Measurements from ENCODE around the gene C17orf78.

Gene C17orf78

GRCh38 chr17:37368577-37368976 is 7.2 kb upstream of the C17orf78 start:
- no peak overlapping the region for H3K4me3 ChIP-seq (ENCODE audit: low read length)
- no peak for TF ChIP-seq CTCF (conservative IDR thresholded peaks at IDR 0.05; ENCODE audit: low read length)
- DNase-seq (ENCODE audit: low read depth): peak; percentile 60

GRCh38 chr17:37373530-37374159 is 2.1 kb upstream of the C17orf78 start:
- DNase-seq (ENCODE audit: low read depth): peak; percentile 77

GRCh38 chr17:37382056-37382455 is 6.3 kb downstream of the C17orf78 start:
- no peak for DNase-seq (ENCODE audit: low read depth)
- H3K4me3 ChIP-seq (ENCODE audit: low read length): no peak overlapping the region
- TF ChIP-seq CTCF (conservative IDR thresholded peaks at IDR 0.05; ENCODE audit: low read length): no peak

More at GRCh38 chr17:37373530-37374159, 2.1 kb upstream of the C17orf78 start:
- H3K4me3 ChIP-seq (ENCODE audit: low read length): no peak overlapping the region
- TF ChIP-seq CTCF (conservative IDR thresholded peaks at IDR 0.05; ENCODE audit: low read length): peak; percentile 100

- no peak overlapping the region for H3K4me3 ChIP-seq (ENCODE audit: low read length)
- TF ChIP-seq CTCF (conservative IDR thresholded peaks at IDR 0.05; ENCODE audit: low read length): no peak
- DNase-seq (ENCODE audit: low read depth): no peak
Observed at GRCh38 chr17:37384560-37385149, 8.9 kb downstream of the C17orf78 start.

- DNase-seq (ENCODE audit: low read depth): no peak
- H3K4me3 ChIP-seq (ENCODE audit: low read length): no peak overlapping the region
- no peak for TF ChIP-seq CTCF (conservative IDR thresholded peaks at IDR 0.05; ENCODE audit: low read length)
Observed at GRCh38 chr17:37385474-37385990, 9.7 kb downstream of the C17orf78 start.

- no peak for DNase-seq (ENCODE audit: low read depth)
- no peak overlapping the region for H3K4me3 ChIP-seq (ENCODE audit: low read length)
- TF ChIP-seq CTCF (conservative IDR thresholded peaks at IDR 0.05; ENCODE audit: low read length): no peak
Observed at GRCh38 chr17:37386462-37386861, 10.7 kb downstream of the C17orf78 start.

GRCh38 chr17:37388266-37388665 is 12.5 kb downstream of the C17orf78 start:
- DNase-seq (ENCODE audit: low read depth): peak; percentile 29
- H3K4me3 ChIP-seq (ENCODE audit: low read length): no peak overlapping the region
- TF ChIP-seq CTCF (conservative IDR thresholded peaks at IDR 0.05; ENCODE audit: low read length): no peak
